ENCODE data around the gene MFNG. TPM values are rescaled to one million over a fixed set of nuclear protein-coding genes. Genes with fewer than 3 reads are reported as not detected.

MFNG gene
- total RNA-seq, 1 donor from 2014 or later = 0.83 TPM

DNA sequence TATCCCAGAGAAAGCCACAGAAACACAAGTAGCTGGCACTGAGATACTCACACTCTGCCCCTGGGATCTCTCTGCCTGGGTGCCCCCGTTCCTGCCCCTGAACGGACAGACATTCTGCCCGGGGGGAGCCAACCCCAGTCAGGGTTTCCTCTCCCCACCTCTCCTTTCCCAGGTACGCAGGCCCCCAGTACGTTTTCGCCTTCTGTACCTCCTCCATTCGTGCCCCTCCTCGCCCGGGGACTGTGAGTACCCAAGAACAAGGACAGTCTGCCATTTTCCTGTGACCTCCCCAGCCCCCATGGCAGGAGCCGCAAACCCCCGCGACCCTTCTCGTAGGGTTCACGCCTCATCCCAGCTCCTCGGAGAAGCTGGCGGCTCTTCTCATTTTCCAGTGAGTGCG is 29.8 kb downstream of the MFNG start:
- no peak overlapping the region for H3K4me3 Mint-ChIP-seq
- H3K27ac Mint-ChIP-seq = no peak overlapping the region
- peaks cover 39% of the 10 kb centered on the region for H3K27me3 Mint-ChIP-seq (ENCODE audit: low read depth)

DNA sequence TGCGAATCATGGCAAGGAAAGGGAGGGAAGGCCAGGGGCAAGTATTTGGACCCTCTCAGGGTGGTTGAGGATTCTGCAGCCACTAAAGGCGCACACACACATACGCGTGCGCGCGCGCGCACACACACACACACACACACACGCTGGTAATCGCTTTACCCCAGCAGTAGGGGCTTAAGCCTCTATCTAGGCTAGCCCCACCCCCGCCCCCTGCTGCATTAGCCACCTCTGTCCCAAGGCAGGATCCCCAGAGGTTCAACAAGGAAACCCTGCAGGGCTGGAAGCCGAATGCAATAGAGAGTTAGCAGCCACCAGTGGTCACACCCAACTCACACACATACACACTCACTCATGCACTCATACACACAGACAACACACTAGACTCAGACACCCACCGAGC is 30.3 kb downstream of the MFNG start:
- Mint-ChIP-seq H3K27ac (peak overlapping the region; percentile 65), H3K4me3 (no peak overlapping the region), H3K36me3 (no peaks in the 10 kb centered on the region), H3K9me3 (peaks cover 4% of the 10 kb centered on the region), H3K27me3 (ENCODE audit: low read depth) (peaks cover 42% of the 10 kb centered on the region), H3K4me1 (peaks cover 12% of the 10 kb centered on the region)
- no peak for DNase-seq (ENCODE audit: low spot score in 2 of 2, unreplicated experiment in 2 of 2)
- TF ChIP-seq CTCF (IDR thresholded peaks at IDR 0.05; ENCODE audit: unreplicated experiment) = no peak

More for the DNA sequence above, 29.8 kb downstream of the MFNG start:
- no peaks in the 10 kb centered on the region for H3K36me3 Mint-ChIP-seq
- H3K4me1 Mint-ChIP-seq = peaks cover 12% of the 10 kb centered on the region
- TF ChIP-seq CTCF (IDR thresholded peaks at IDR 0.05; ENCODE audit: unreplicated experiment) = no peak
- H3K9me3 Mint-ChIP-seq = no peaks in the 10 kb centered on the region
- no peak for DNase-seq (ENCODE audit: low spot score in 2 of 2, unreplicated experiment in 2 of 2)

DNA sequence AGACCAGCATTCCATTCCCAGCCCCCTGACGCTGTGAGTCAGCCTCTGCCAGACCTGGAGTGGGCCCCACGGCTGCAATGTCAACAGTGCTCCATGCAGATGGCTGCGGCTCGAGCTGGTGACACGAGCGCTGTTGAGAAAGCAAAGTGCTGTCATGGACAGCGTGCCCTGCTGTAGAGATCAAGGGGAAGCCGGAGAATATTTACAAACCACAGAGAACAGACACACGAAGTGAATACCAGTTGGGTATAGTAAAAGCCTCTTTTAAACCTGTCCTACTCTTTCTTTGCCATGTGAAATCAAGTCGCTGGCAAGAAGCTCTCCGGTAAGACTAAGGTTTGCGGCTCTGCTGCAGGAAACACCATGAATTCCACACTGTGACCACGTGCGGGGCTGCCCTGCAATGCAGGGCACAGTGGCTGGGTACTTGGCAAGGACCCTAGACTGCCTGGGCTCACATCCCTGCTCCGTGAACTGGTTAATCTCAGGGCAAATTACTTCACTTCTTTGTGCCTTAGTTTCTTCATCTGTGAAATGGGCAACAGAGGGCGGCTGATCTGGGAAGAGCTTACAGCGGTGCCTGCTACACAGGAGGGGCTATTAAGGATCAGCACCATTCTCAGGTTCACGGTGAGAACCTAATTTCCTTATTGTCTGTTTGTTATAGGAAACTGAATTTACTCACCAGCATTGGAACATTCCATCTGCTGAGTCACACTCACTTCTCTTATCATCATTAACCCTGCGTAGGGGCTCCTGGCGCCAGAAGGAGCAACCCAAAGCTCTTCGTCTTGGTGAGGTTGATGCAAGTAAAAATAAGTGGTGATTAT is 31.1 kb downstream of the MFNG start:
- TF ChIP-seq CTCF (IDR thresholded peaks at IDR 0.05; ENCODE audit: unreplicated experiment) = no peak
- no peaks in the 10 kb centered on the region for H3K36me3 Mint-ChIP-seq
- peak overlapping the region; percentile 65 for H3K27ac Mint-ChIP-seq
- H3K27me3 Mint-ChIP-seq (ENCODE audit: low read depth) = peaks cover 42% of the 10 kb centered on the region
- H3K9me3 Mint-ChIP-seq = peaks cover 5% of the 10 kb centered on the region
- no peak overlapping the region for H3K4me3 Mint-ChIP-seq
- peaks cover 16% of the 10 kb centered on the region for H3K4me1 Mint-ChIP-seq
- no peak for DNase-seq (ENCODE audit: low spot score in 2 of 2, unreplicated experiment in 2 of 2)

GRCh38 chr22:37453696-37454095 is 32.5 kb downstream of the MFNG start:
- Mint-ChIP-seq H3K4me3 (no peak overlapping the region), H3K27me3 (ENCODE audit: low read depth) (peaks cover 31% of the 10 kb centered on the region), H3K27ac (no peak overlapping the region), H3K4me1 (peaks cover 27% of the 10 kb centered on the region), H3K9me3 (peaks cover 5% of the 10 kb centered on the region), H3K36me3 (no peaks in the 10 kb centered on the region)
- no peak for DNase-seq (ENCODE audit: low spot score in 2 of 2, unreplicated experiment in 2 of 2)
- TF ChIP-seq CTCF (IDR thresholded peaks at IDR 0.05; ENCODE audit: unreplicated experiment) = no peak

GRCh38 chr22:37451218-37451617 is 35.0 kb downstream of the MFNG start:
- Mint-ChIP-seq H3K4me1 (peaks cover 34% of the 10 kb centered on the region), H3K36me3 (no peaks in the 10 kb centered on the region), H3K27me3 (ENCODE audit: low read depth) (peaks cover 22% of the 10 kb centered on the region), H3K4me3 (no peak overlapping the region), H3K9me3 (peaks cover 5% of the 10 kb centered on the region), H3K27ac (no peak overlapping the region)
- DNase-seq (ENCODE audit: low spot score in 2 of 2, unreplicated experiment in 2 of 2) = no peak
- TF ChIP-seq CTCF (IDR thresholded peaks at IDR 0.05; ENCODE audit: unreplicated experiment) = no peak

Measured in mesothelial cell of epicardium (in vitro differentiated cells).